Hepatocyte (in vitro differentiated cells): ENCODE results near the gene ITPR2.

Source experiments
- EZH2 ChIP-seq: fragments of 200-600 bp; sonication (generic); IDR thresholded peaks from 2 replicates; pipeline ENCODE4 v1.6.1; 2016; ENCODE audit warnings: antibody characterized with exemption, mild to moderate bottlenecking, borderline replicate concordance
- TF ChIP-seq, protein P1 (sequence below): fragments of 200-600 bp; sonication (generic); IDR thresholded peaks from 2 replicates; pipeline ENCODE4 v1.5.1; 2016; ENCODE audit warnings: antibody characterized with exemption, mild to moderate bottlenecking; ENCODE audit not compliant: poor library complexity

DNA sequence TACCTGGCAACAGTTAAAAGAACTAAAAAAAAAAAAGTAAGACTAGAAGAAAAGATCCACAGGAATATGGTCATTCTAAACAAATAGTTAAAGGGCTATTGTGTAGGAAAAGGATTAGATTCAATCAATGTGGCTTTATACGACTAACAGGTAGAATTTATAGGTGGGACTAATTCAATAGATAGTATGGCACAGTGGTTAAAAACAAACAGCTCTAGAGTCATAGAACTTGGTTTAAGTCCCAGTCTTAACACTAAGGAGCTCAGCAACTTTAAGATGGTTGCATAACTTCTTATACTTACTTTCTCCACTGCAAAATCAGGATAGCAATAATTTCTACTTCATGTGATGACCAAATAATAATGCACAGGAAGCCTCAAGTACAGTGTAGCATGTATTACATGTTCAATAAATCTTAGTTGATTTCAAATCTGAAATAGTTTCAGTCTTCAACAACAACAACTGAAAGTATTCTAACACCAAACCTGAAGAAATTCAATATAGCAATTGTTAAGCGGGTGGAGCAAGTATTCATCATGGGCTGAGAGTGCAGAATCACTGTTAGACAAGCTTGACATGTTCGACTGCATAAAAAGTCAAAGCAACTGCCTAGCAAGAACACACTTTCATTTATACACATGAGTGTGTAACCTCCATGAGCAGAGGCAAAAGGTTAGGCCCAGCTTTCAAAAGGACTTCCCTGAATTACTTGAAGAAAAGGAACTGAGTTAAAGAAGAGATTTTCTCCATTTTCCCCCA is 50.4 kb downstream of the ITPR2 start:
- TF ChIP-seq EZH2 = no peak
- TF ChIP-seq, protein P1, sequence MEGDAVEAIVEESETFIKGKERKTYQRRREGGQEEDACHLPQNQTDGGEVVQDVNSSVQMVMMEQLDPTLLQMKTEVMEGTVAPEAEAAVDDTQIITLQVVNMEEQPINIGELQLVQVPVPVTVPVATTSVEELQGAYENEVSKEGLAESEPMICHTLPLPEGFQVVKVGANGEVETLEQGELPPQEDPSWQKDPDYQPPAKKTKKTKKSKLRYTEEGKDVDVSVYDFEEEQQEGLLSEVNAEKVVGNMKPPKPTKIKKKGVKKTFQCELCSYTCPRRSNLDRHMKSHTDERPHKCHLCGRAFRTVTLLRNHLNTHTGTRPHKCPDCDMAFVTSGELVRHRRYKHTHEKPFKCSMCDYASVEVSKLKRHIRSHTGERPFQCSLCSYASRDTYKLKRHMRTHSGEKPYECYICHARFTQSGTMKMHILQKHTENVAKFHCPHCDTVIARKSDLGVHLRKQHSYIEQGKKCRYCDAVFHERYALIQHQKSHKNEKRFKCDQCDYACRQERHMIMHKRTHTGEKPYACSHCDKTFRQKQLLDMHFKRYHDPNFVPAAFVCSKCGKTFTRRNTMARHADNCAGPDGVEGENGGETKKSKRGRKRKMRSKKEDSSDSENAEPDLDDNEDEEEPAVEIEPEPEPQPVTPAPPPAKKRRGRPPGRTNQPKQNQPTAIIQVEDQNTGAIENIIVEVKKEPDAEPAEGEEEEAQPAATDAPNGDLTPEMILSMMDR = no peak
